Kidney (tissue), 14 donors: Measurements from ENCODE around the gene CDCA8. TPM values are rescaled to one million over a fixed set of nuclear protein-coding genes. Genes with fewer than 3 reads are reported as not detected.

Experiments
- DNase-seq, 5 donors: peaks; one replicate each; pipeline ENCODE4 v3.0.0-alpha.2; 2013 to 2020
- FAIRE-seq: peaks from 2 replicates; lab custom pipeline; 2012; peaks lifted over from hg19 to GRCh38; lab: Jason Lieb, UNC
- H3K27ac ChIP-seq, 2 donors: one replicate each; pipeline ENCODE4 v1.7.0; 2013; ENCODE audit warnings: low read depth in 2 of 2, low read length in 2 of 2, inconsistent platforms in 1 of 2
- H3K27me3 ChIP-seq: one replicate; pipeline ENCODE4 v1.7.1; 2013; ENCODE audit warnings: low read length, inconsistent platforms; ENCODE audit not compliant: control insufficient read depth, insufficient read depth
- H3K36me3 ChIP-seq, 3 donors: one replicate each; pipeline versions ENCODE4 v1.7.0 to v1.7.1; 2013; ENCODE audit warnings: low read length in 3 of 3, control low read depth in 1 of 3, inconsistent platforms in 1 of 3; ENCODE audit not compliant: insufficient read depth in 3 of 3, control insufficient read depth in 2 of 3
- H3K4me1 ChIP-seq, 3 donors: one replicate each; pipeline versions ENCODE4 v1.7.0 to v1.7.1; 2013; ENCODE audit warnings: low read length in 3 of 3, inconsistent platforms in 1 of 3, low read depth in 1 of 3; ENCODE audit not compliant: control insufficient read depth in 2 of 3, insufficient read depth in 2 of 3
- H3K4me3 ChIP-seq, 3 donors: one replicate each; pipeline versions ENCODE4 v1.7.0 to v1.8.1; 2013; ENCODE audit warnings: low read length in 3 of 3, control low read depth in 1 of 3, inconsistent platforms in 1 of 3
- H3K9ac ChIP-seq, 3 donors: one replicate each; pipeline versions ENCODE4 v1.7.0 to v1.7.1; 2013; ENCODE audit warnings: low read length in 3 of 3, control low read depth in 1 of 3, inconsistent platforms in 1 of 3
- H3K9me3 ChIP-seq, 3 donors: one replicate each; pipeline versions ENCODE4 v1.7.0 to v1.7.1; 2013; ENCODE audit warnings: low read length in 3 of 3, control low read depth in 1 of 3, inconsistent platforms in 1 of 3; ENCODE audit not compliant: control insufficient read depth in 2 of 3, insufficient read depth in 1 of 3
- intact Hi-C: fragments of 100-400 bp; cut with DNase I; formaldehyde crosslinking; loops from one replicate; pipeline ENCODE4 v1.11.1; 2022
- polyA plus RNA-seq: library from polyadenylated mRNA; stranded (reverse); fragments of 350-450 nt; fragmentation: Illumina TruSeq; extraction: RNeasy Lipid Tissue Mini Kit (QIAGEN cat#74804); gene quantifications from one replicate; pipeline ENCODE4 v1.2.3, GENCODE V29; 2014; ENCODE audit warnings: low read depth, low replicate concordance; ENCODE audit not compliant: insufficient read depth
- total RNA-seq: library from RNA; stranded (reverse); fragmentation: NEBNext Ultra II Directional; extraction: Animal tissue kit (Norgen Biotek cat#: 25700); gene quantifications from one replicate; pipeline ENCODE4 v1.2.1, GENCODE V29; 2021
- TF ChIP-seq, protein P1 (sequence below): IDR thresholded peaks from 3 replicates; pipeline ENCODE4 v1.5.1; 2012; ENCODE audit warnings: mild to moderate bottlenecking, moderate library complexity, borderline replicate concordance; ENCODE audit not compliant: insufficient read depth; ENCODE audit errors: extremely low read depth
- donor health status: control.
- donor health status: control.
- donor health status: control.
- donor health status: control.
- donor health status: control.
- donor health status: DM: yes; HTN: yes; CAD: no.
- donor health status: Normal renal cell carcinoma (clear cell type).

Gene CDCA8
- total and polyA plus RNA-seq, 2 donors from 2014 or later = 0.71 to 1.0 TPM

DNA sequence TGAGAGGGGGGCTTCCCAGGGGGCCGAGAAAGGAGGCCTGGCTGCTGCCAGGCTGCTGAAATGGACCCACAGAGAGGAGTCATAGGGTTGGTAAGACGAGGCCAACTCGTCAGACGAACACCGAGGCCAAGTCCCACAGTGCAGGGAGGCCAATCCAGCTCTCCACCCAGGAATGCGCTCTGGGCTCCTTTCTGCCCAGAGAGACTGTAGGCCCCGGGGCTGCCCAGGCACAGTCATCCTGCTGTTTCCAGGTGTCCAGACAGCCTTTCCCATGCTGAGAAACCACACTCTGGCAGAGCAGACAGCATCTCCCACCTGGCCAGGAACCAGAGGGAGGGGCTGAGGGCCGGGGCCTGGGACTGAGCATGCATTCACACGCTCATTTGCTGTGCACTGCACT, 30.9 kb upstream of the CDCA8 start:
- Histone ChIP-seq H3K4me3 (no peak overlapping the region), H3K27ac (no peak overlapping the region), H3K9ac (no peak overlapping the region), H3K4me1 (no peaks in the 10 kb centered on the region), H3K36me3 (no peaks in the 10 kb centered on the region), H3K9me3 (no peaks in the 10 kb centered on the region), H3K27me3 (no peaks in the 10 kb centered on the region)
- TF ChIP-seq, protein P1, sequence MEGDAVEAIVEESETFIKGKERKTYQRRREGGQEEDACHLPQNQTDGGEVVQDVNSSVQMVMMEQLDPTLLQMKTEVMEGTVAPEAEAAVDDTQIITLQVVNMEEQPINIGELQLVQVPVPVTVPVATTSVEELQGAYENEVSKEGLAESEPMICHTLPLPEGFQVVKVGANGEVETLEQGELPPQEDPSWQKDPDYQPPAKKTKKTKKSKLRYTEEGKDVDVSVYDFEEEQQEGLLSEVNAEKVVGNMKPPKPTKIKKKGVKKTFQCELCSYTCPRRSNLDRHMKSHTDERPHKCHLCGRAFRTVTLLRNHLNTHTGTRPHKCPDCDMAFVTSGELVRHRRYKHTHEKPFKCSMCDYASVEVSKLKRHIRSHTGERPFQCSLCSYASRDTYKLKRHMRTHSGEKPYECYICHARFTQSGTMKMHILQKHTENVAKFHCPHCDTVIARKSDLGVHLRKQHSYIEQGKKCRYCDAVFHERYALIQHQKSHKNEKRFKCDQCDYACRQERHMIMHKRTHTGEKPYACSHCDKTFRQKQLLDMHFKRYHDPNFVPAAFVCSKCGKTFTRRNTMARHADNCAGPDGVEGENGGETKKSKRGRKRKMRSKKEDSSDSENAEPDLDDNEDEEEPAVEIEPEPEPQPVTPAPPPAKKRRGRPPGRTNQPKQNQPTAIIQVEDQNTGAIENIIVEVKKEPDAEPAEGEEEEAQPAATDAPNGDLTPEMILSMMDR = no peak
- FAIRE-seq (no peak), DNase-seq (peak in 1 of 5 donors; percentile 37)
- intact Hi-C loops = no loop called here

DNA sequence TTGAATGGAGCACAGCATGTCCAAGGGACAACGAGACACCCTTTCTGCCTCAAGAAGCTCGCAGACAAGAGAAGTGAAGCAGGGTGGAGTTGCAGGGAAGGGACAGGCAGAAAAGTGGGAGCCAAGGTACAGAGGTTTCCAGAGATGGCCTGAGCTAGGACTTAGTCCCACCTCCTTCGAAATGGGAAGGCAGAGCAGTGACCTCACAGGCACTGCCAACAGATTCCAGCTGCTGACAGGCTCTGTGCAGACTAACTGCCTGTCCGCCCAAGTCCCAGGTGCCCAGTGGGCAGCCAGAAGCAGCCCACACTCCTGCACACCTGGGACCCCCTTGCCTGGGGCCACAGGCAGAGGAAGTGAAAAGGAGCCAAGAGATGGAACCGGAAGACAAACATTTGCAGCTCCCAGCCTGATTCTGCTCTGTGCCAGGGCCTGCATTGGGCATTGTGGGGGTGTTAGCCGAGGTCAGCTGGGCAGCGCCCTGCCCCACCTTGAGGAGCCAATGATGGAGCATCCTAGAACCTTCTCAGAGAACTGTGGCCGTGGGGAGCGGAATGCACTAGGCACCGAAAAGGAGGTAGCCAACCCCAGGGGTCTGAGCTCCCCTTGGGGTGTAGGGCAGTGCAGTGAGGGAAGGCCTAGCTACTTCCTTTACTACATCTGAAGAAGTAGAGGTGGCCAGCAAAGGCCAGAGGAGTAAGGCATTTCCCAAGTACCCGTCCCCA, 30.1 kb upstream of the CDCA8 start:
- intact Hi-C loops = no loop called here
- H3K4me3 ChIP-seq = no peak overlapping the region
- no peak overlapping the region for H3K9ac ChIP-seq
- no peaks in the 10 kb centered on the region for H3K9me3 ChIP-seq
- no peak overlapping the region for H3K27ac ChIP-seq
- DNase-seq (peak in 1 of 5 donors; percentile 46), FAIRE-seq (no peak)
- H3K36me3 ChIP-seq = no peaks in the 10 kb centered on the region
- TF ChIP-seq, protein P1 = no peak
- H3K27me3 ChIP-seq = no peaks in the 10 kb centered on the region
- H3K4me1 ChIP-seq = no peaks in the 10 kb centered on the region

DNA sequence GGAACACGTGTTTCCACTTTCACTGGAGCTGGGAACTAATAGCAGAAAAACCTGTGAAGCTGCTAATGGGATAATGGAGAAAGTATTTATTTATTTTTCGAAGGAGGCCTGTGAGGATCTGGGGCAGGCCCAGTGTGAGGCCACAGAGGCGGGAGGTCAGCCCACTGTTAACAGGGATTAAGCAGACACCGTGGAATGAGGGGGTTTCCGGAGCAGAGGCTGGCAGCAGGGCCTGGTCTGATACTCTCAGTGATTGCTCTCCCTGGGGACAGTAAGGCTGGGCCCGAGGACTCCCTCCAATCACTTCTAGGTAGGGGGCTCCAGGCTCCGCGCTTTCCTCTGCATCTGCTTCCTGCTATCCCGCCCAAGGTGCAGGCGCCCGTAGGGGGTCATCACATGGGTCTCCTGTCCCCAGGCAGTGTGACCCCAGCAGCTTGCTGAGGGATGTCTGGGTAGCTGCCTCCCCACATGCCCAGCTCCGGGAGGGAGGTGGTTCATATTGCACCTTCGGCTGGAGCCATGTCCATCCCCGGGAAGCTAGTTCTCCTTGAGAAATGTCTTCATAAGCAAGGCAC, 28.8 kb upstream of the CDCA8 start:
- TF ChIP-seq, protein P1 = no peak
- Histone ChIP-seq H3K36me3 (no peaks in the 10 kb centered on the region), H3K9me3 (no peaks in the 10 kb centered on the region), H3K4me1 (no peaks in the 10 kb centered on the region), H3K4me3 (no peak overlapping the region), H3K9ac (no peak overlapping the region), H3K27ac (no peak overlapping the region), H3K27me3 (peaks cover under 1% of the 10 kb centered on the region)
- intact Hi-C loops = no loop called here
- FAIRE-seq = no peak
- peak in 1 of 5 donors; percentile 41 for DNase-seq
